ENCODE results near the gene PDLIM1. TPM values are rescaled to one million over a fixed set of nuclear protein-coding genes. Genes with fewer than 3 reads are reported as not detected.

Gene PDLIM1
- total and polyA plus RNA-seq, 2 of the 8 experiments (the other 6 are each of a cell fraction or from before 2014, with no cell fraction given), result 169 to 245 TPM

- Histone ChIP-seq H3K4me2 (ENCODE audit: insufficient read depth in 1 of 2, low read depth in 2 of 2, low read length in 2 of 2) (no peak overlapping the region), H3K4me1 (replicated peaks in 1 of 4; ENCODE audit: control insufficient read depth in 3 of 4, insufficient read depth in 4 of 4, low read length in 3 of 4) (peaks cover 5 to 21% (median 12%) of the 10 kb centered on the region in 4 experiments), H3K79me1 (ENCODE audit: low read depth, low read length) (peaks cover 2% of the 10 kb centered on the region; the same call in 1 of the 2 replicates), H3K18ac (ENCODE audit: extremely low read depth, low read length) (no peak overlapping the region), H2BK20ac (ENCODE audit: low read length) (no peak overlapping the region), H2AK5ac (ENCODE audit: low read depth, low read length) (no peak overlapping the region), H3K79me2 (ENCODE audit: control insufficient read depth in 1 of 2, insufficient read depth in 2 of 2, low read length in 2 of 2) (peaks cover 0 to 18% of the 10 kb centered on the region in 2 experiments; a peak in 2 of 4 replicates), H3K14ac (ENCODE audit: insufficient read length) (no peak overlapping the region), H3K36me3 (ENCODE audit: control insufficient read depth in 2 of 4, insufficient read depth in 4 of 4, low read length in 3 of 4) (peaks cover 11 to 77% (median 36%) of the 10 kb centered on the region in 4 experiments), H3K4ac (replicated peaks; ENCODE audit: insufficient read length, low read depth, low read length) (no peak overlapping the region), H4K5ac (ENCODE audit: insufficient read length, low read depth, low read length) (no peak overlapping the region), H2BK15ac (ENCODE audit: low read length) (no peak overlapping the region), H2AFZ (ENCODE audit: low read length) (no peak overlapping the region), H2BK120ac (replicated peaks; ENCODE audit: low read depth, low read length) (no peak overlapping the region), H3K27ac (ENCODE audit: low read depth, low read length) (no peak overlapping the region), H3K23ac (ENCODE audit: insufficient read length) (no peak overlapping the region), H3K9ac (replicated peaks in 1 of 4; ENCODE audit: extremely low read depth in 1 of 4, low read depth in 3 of 4, low read length in 3 of 4) (no peak overlapping the region), H3K27me3 (replicated peaks in 1 of 4; ENCODE audit: control insufficient read depth in 3 of 4, extremely low read depth in 1 of 4, insufficient read depth in 3 of 4, low read length in 3 of 4) (no peaks in the 10 kb centered on the region), H2BK5ac (ENCODE audit: low read depth, low read length) (no peak overlapping the region), H4K20me1 (replicated peaks in 1 of 2; ENCODE audit: control insufficient read depth in 1 of 2, insufficient read depth in 2 of 2, low read length in 2 of 2) (no peaks in the 10 kb centered on the region), H3K4me3 (ENCODE audit: extremely low read depth in 1 of 4, insufficient read depth in 2 of 4, low read depth in 3 of 4, low read length in 4 of 4) (no peak overlapping the region), H4K91ac (replicated peaks; ENCODE audit: insufficient read length, low read length) (no peak overlapping the region), H3K23me2 (ENCODE audit: low read depth, low read length) (peaks cover 3% of the 10 kb centered on the region; the same call in 1 of the 2 replicates), H2BK12ac (ENCODE audit: low read depth, low read length) (no peak overlapping the region), H4K8ac (ENCODE audit: extremely low read depth, insufficient read depth, low read length) (no peak overlapping the region), H3K9me3 (ENCODE audit: insufficient read depth in 2 of 2, low read depth in 1 of 2, low read length in 1 of 2) (0 out of 4 replicates have a peak, but pooled peaks cover 0 to 3% of the 10 kb centered on the region in 2 experiments), H3K56ac (replicated peaks; ENCODE audit: insufficient read length, low read depth, low read length) (no peak overlapping the region)
- FAIRE-seq (no peak), DNase-seq (ENCODE audit: low read depth in 1 of 2, low spot score in 2 of 2) (peak in 1 of 2 experiments; percentile 28)
- POLR2A ChIA-PET (ENCODE audit: partially characterized antibody), result no interaction called here
- CTCF ChIA-PET (ENCODE audit: partially characterized antibody), result interaction anchor here (0.5 to 7.3 kb wide), 6 partner anchors 11 to 102 kb away, joined by 3 to 52 read pairs (median 7); no protein-coding TSS in a partner anchor
- WGBS, 2 experiments (ENCODE audit: extremely low coverage in 1 of 2, insufficient coverage in 1 of 2, insufficient read length in 1 of 2, insufficient replicate concordance in 2 of 2, low coverage in 1 of 2, low lambda C conversion rate in 2 of 2, missing lambda C conversion rate in 1 of 2), result 83% methylated on average over 3 of the region's 3 CpGs; no CpG with 5 or more reads in 1 of the 2 experiments
- TF ChIP-seq ASH2L (IDR thresholded peaks at IDR 0.05; ENCODE audit: low read length), result no peak
- TF ChIP-seq SIRT6 (IDR thresholded peaks at IDR 0.05; ENCODE audit: low read length), result no peak
- TF ChIP-seq YY1 (IDR thresholded peaks at IDR 0.05; ENCODE audit: low read depth, low read length), result no peak
- no peak for TF ChIP-seq SP2 (IDR thresholded peaks at IDR 0.05; ENCODE audit: low read length)
- no peak for TF ChIP-seq RNF2 (IDR thresholded peaks at IDR 0.05; ENCODE audit: borderline replicate concordance, low read depth, low read length, missing control alignments, poor library complexity, severe bottlenecking)
- no peak for TF ChIP-seq CHD1 (IDR thresholded peaks at IDR 0.05; ENCODE audit: low read depth, low read length)
- TF ChIP-seq CEBPB (IDR thresholded peaks at IDR 0.05; ENCODE audit: low read depth, low read length), result no peak
- no peak for TF ChIP-seq SIN3A (conservative IDR thresholded peaks at IDR 0.05 in 1 of 2, IDR thresholded peaks at IDR 0.05 in 1 of 2; ENCODE audit: low read depth in 1 of 2, low read length in 2 of 2)
- no peak for TF ChIP-seq CBX5 (IDR thresholded peaks at IDR 0.05; ENCODE audit: low read depth, low read length)
- no peak for TF ChIP-seq RFX5 (IDR thresholded peaks at IDR 0.05; ENCODE audit: borderline replicate concordance, low read depth, low read length)
- TF ChIP-seq TAF1 (IDR thresholded peaks at IDR 0.05; ENCODE audit: low read depth, low read length), result no peak
Observed at GRCh38 chr10:95260397-95260881, 30.4 kb downstream of the PDLIM1 start.

All from H1 (cell line).